ENCODE measurements around the gene BLM. TPM values are rescaled to one million over a fixed set of nuclear protein-coding genes. Genes with fewer than 3 reads are reported as not detected.

Gene BLM
- total and polyA plus RNA-seq, 2 of the 8 experiments (the other 6 are each of a cell fraction or from before 2014, with no cell fraction given): 15.2 to 46.7 TPM

GRCh38 chr15:90855139-90855538 lies 138.0 kb downstream of the BLM start (continued):
- TF ChIP-seq CTBP2 (IDR thresholded peaks at IDR 0.05; ENCODE audit: borderline replicate concordance, insufficient read depth, insufficient read length, low read length) (no peak), TAF1 (IDR thresholded peaks at IDR 0.05; ENCODE audit: low read depth, low read length) (no peak), POLR2A (IDR thresholded peaks at IDR 0.05; ENCODE audit: control extremely low read depth in 1 of 2, low read depth in 2 of 2, low read length in 2 of 2) (no peak), SIX5 (IDR thresholded peaks at IDR 0.05; ENCODE audit: low read depth, low read length) (no peak), YY1 (IDR thresholded peaks at IDR 0.05; ENCODE audit: low read depth, low read length) (no peak), SP2 (IDR thresholded peaks at IDR 0.05; ENCODE audit: low read length) (no peak)

All from H1 (cell line).